ENCODE data around the gene PILRB. TPM values are rescaled to one million over a fixed set of nuclear protein-coding genes. Genes with fewer than 3 reads are reported as not detected.

Gene PILRB
- total and polyA plus RNA-seq, 2 of the 13 experiments (the other 11 are each of a cell fraction or from before 2014, with no cell fraction given), result 16.6 to 33.8 TPM

DNA sequence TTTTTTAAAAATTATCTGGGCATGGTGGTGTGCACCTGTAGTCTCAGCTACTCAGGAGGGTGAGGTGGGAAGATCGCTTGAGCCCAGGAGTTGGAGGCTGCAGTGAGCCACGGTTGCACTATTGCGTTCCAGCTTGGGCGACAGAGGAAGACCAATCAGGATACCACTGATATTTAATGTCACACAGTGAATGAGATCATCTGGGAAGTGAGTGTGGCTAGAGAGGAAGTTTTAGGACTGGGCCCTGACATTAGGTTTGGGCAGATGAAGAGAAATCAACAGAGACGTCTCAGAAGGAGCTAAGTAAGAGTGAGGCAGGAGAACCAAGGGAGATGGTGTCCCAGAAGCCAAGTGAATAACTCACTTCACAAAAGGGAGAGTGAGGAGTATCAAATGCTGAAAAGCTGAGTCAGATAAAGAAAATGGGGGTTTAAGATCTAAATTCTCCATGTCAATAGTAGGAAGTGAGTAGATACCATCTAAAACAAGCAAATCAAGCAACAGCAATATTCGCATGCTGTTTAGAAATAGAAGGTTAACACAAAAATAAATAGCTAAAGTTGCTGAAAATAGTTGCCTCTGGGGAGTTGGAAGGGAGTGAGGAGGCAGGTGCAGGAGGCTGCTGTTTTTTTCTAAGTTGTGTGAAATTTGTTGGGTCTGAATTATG lies 26.8 kb downstream of the PILRB start:
- Histone ChIP-seq H3K36me3 (replicated peaks in 1 of 2; ENCODE audit: control insufficient read depth in 1 of 2, insufficient read depth in 2 of 2, low read length in 2 of 2) (no peaks in the 10 kb centered on the region), H4K20me1 (ENCODE audit: insufficient read depth, low read length) (no peaks in the 10 kb centered on the region), H3K9ac (ENCODE audit: insufficient read depth, low read depth, low read length) (no peak overlapping the region), H3K9me3 (ENCODE audit: low read length) (no peaks in the 10 kb centered on the region), H3K27ac (ENCODE audit: extremely low read length, insufficient read depth, low read length) (no peak overlapping the region), H2AFZ (ENCODE audit: low read length) (no peak overlapping the region), H3K4me2 (ENCODE audit: low read depth, low read length) (no peak overlapping the region), H3K79me2 (ENCODE audit: insufficient read depth, low read length) (no peaks in the 10 kb centered on the region), H3K4me3 (replicated peaks in 1 of 3; ENCODE audit: insufficient read depth in 1 of 3, low read depth in 2 of 3, low read length in 3 of 3) (no peak overlapping the region), H3K4me1 (ENCODE audit: insufficient read depth, low read length) (peaks cover 12% of the 10 kb centered on the region), H3K27me3 (ENCODE audit: control insufficient read depth in 1 of 2, insufficient read depth in 2 of 2, low read length in 2 of 2) (peaks cover 0 to 16% of the 10 kb centered on the region in 2 experiments; a peak in 1 of 5 replicates)
- intact Hi-C loops (cut with micrococcal nuclease; ENCODE audit: unreplicated experiment) (no loop called here), in situ Hi-C loops (cut with HindIII; ENCODE audit: extremely low pct_ligation_motif_present, low pct_unique_long_range_greater_than_20kb) (no loop called here)
- ATAC-seq, result no peak
- no peak for FAIRE-seq
- ChIA-PET POLR2A (interaction anchor here (1.2 kb wide), 1 partner anchor 44 kb away, joined by 3 read pairs; the partner anchor contains the start of gene ZCWPW1), CTCF (ENCODE audit: low intra/inter-chr PET ratio, low total read pairs) (no interaction called here)
- BruUV-seq (replicated peaks), result no TSS peak
- no peak for DNase-seq (ENCODE audit: low spot score)
- TF ChIP-seq ZNF34 (CRISPR knock-in tag; IDR thresholded peaks at IDR 0.05; ENCODE audit: borderline replicate concordance) (no peak), YEATS2 (CRISPR knock-in tag; IDR thresholded peaks at IDR 0.05; ENCODE audit: borderline replicate concordance) (no peak), ZNF674 (CRISPR knock-in tag; IDR thresholded peaks at IDR 0.05; ENCODE audit: low read depth) (no peak), ZNF350 (CRISPR knock-in tag; IDR thresholded peaks at IDR 0.05; ENCODE audit: borderline replicate concordance, low read depth) (no peak), NR1H2 (CRISPR knock-in tag; IDR thresholded peaks at IDR 0.05; ENCODE audit: borderline replicate concordance, low read depth) (no peak), HNRNPH1 (optimal IDR thresholded peaks at IDR 0.05; ENCODE audit: low read depth, low read length) (no peak), ZNF274 (CRISPR knock-in tag; IDR thresholded peaks at IDR 0.05) (no peak), KLF11 (CRISPR knock-in tag; IDR thresholded peaks at IDR 0.05) (no peak), ZKSCAN5 (CRISPR knock-in tag; IDR thresholded peaks at IDR 0.05) (no peak), MXD4 (CRISPR knock-in tag; IDR thresholded peaks at IDR 0.05) (no peak), TSC22D2 (CRISPR knock-in tag; IDR thresholded peaks at IDR 0.05; ENCODE audit: borderline replicate concordance) (no peak), ZNF776 (CRISPR knock-in tag; IDR thresholded peaks at IDR 0.05) (no peak), XRCC5 (optimal IDR thresholded peaks at IDR 0.05; ENCODE audit: low read length) (no peak)
- TF ChIP-seq, protein P1, sequence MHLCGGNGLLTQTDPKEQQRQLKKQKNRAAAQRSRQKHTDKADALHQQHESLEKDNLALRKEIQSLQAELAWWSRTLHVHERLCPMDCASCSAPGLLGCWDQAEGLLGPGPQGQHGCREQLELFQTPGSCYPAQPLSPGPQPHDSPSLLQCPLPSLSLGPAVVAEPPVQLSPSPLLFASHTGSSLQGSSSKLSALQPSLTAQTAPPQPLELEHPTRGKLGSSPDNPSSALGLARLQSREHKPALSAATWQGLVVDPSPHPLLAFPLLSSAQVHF (CRISPR knock-in tag; IDR thresholded peaks at IDR 0.05), result no peak
- TF ChIP-seq, protein P2, sequence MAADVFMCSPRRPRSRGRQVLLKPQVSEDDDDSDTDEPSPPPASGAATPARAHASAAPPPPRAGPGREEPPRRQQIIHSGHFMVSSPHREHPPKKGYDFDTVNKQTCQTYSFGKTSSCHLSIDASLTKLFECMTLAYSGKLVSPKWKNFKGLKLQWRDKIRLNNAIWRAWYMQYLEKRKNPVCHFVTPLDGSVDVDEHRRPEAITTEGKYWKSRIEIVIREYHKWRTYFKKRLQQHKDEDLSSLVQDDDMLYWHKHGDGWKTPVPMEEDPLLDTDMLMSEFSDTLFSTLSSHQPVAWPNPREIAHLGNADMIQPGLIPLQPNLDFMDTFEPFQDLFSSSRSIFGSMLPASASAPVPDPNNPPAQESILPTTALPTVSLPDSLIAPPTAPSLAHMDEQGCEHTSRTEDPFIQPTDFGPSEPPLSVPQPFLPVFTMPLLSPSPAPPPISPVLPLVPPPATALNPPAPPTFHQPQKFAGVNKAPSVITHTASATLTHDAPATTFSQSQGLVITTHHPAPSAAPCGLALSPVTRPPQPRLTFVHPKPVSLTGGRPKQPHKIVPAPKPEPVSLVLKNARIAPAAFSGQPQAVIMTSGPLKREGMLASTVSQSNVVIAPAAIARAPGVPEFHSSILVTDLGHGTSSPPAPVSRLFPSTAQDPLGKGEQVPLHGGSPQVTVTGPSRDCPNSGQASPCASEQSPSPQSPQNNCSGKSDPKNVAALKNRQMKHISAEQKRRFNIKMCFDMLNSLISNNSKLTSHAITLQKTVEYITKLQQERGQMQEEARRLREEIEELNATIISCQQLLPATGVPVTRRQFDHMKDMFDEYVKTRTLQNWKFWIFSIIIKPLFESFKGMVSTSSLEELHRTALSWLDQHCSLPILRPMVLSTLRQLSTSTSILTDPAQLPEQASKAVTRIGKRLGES (CRISPR knock-in tag; IDR thresholded peaks at IDR 0.05; ENCODE audit: borderline replicate concordance), result no peak
- TF ChIP-seq, protein P3, sequence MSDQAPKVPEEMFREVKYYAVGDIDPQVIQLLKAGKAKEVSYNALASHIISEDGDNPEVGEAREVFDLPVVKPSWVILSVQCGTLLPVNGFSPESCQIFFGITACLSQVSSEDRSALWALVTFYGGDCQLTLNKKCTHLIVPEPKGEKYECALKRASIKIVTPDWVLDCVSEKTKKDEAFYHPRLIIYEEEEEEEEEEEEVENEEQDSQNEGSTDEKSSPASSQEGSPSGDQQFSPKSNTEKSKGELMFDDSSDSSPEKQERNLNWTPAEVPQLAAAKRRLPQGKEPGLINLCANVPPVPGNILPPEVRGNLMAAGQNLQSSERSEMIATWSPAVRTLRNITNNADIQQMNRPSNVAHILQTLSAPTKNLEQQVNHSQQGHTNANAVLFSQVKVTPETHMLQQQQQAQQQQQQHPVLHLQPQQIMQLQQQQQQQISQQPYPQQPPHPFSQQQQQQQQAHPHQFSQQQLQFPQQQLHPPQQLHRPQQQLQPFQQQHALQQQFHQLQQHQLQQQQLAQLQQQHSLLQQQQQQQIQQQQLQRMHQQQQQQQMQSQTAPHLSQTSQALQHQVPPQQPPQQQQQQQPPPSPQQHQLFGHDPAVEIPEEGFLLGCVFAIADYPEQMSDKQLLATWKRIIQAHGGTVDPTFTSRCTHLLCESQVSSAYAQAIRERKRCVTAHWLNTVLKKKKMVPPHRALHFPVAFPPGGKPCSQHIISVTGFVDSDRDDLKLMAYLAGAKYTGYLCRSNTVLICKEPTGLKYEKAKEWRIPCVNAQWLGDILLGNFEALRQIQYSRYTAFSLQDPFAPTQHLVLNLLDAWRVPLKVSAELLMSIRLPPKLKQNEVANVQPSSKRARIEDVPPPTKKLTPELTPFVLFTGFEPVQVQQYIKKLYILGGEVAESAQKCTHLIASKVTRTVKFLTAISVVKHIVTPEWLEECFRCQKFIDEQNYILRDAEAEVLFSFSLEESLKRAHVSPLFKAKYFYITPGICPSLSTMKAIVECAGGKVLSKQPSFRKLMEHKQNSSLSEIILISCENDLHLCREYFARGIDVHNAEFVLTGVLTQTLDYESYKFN (CRISPR knock-in tag; conservative IDR thresholded peaks at IDR 0.05), result no peak
- TF ChIP-seq, protein P4, sequence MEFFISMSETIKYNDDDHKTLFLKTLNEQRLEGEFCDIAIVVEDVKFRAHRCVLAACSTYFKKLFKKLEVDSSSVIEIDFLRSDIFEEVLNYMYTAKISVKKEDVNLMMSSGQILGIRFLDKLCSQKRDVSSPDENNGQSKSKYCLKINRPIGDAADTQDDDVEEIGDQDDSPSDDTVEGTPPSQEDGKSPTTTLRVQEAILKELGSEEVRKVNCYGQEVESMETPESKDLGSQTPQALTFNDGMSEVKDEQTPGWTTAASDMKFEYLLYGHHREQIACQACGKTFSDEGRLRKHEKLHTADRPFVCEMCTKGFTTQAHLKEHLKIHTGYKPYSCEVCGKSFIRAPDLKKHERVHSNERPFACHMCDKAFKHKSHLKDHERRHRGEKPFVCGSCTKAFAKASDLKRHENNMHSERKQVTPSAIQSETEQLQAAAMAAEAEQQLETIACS (CRISPR knock-in tag; IDR thresholded peaks at IDR 0.05), result no peak
- 50% methylated on average over 6 of the region's 6 CpGs for WGBS (ENCODE audit: low lambda C conversion rate)
